Hematopoietic multipotent progenitor cell treated with erythropoietin and hydrocortisone succinate and interleukin-3 and kit ligand, for 15 days (in vitro differentiated cells): ENCODE measurements around the gene ATXN7.

Experiments used
- DNase-seq: peaks from one replicate; pipeline ENCODE4 v3.0.0-alpha.2; 2015; ENCODE audit warnings: low spot score

ATXN7 gene

GRCh38 chr3:63864965-63865327, 1.3 kb downstream of the ATXN7 start:
- DNase-seq: no peak

GRCh38 chr3:63867225-63867624, 3.6 kb downstream of the ATXN7 start:
- no peak for DNase-seq

- no peak for DNase-seq
These were observed 6.4 kb downstream of the ATXN7 start for GRCh38 chr3:63869940-63870614.

- DNase-seq: no peak
These were observed 6.9 kb downstream of the ATXN7 start for GRCh38 chr3:63870615-63871005.

GRCh38 chr3:63872135-63872924, 8.7 kb downstream of the ATXN7 start:
- DNase-seq: no peak

GRCh38 chr3:63874769-63875168, 11.1 kb downstream of the ATXN7 start:
- no peak for DNase-seq

GRCh38 chr3:63875510-63875909, 11.8 kb downstream of the ATXN7 start:
- no peak for DNase-seq

GRCh38 chr3:63876260-63876659, 12.6 kb downstream of the ATXN7 start:
- DNase-seq: no peak

GRCh38 chr3:63877737-63878393, 14.2 kb downstream of the ATXN7 start:
- no peak for DNase-seq

- no peak for DNase-seq
These were observed 14.9 kb downstream of the ATXN7 start for GRCh38 chr3:63878394-63879060.

- DNase-seq: no peak
These were observed 17.0 kb downstream of the ATXN7 start for GRCh38 chr3:63880653-63881052.

- DNase-seq: no peak
These were observed 23.2 kb downstream of the ATXN7 start for GRCh38 chr3:63886858-63887257.

GRCh38 chr3:63891518-63891917, 27.9 kb downstream of the ATXN7 start:
- DNase-seq: no peak

GRCh38 chr3:63892773-63893352, 29.2 kb downstream of the ATXN7 start:
- DNase-seq: no peak

GRCh38 chr3:63895422-63896189, 31.9 kb downstream of the ATXN7 start:
- DNase-seq: no peak

- DNase-seq: no peak
These were observed 32.8 kb downstream of the ATXN7 start for GRCh38 chr3:63896332-63897030.

- DNase-seq: no peak
These were observed 36.3 kb downstream of the ATXN7 start for GRCh38 chr3:63900010-63900409.

- DNase-seq: no peak
These were observed 36.8 kb downstream of the ATXN7 start for GRCh38 chr3:63900459-63900858.

- DNase-seq: no peak
These were observed 42.3 kb downstream of the ATXN7 start for GRCh38 chr3:63905731-63906620.
